ENCODE measurements around the gene MRGPRF. TPM values are rescaled to one million over a fixed set of nuclear protein-coding genes. Genes with fewer than 3 reads are reported as not detected.

MRGPRF gene
- total and polyA plus RNA-seq, 11 donors = 1.6 to 13.1 (median 3.5) TPM

- Histone ChIP-seq H3K4me3 (peak overlapping the region; percentile 4 to 65 (median 49)), H3K27ac (peak overlapping the region; percentile 36 to 93 (median 78)), H3K9me3 (no peaks in the 10 kb centered on the region), H3K27me3 (peaks cover 0 to 43% (median 4%) of the 10 kb centered on the region in 9 donors), H3K4me1 (peaks cover 0 to 58% (median 32%) of the 10 kb centered on the region in 12 donors), H3K36me3 (peaks cover 0 to 2% (median 0%) of the 10 kb centered on the region in 9 donors)
- TF ChIP-seq CTCF (IDR thresholded peaks at IDR 0.05) (no peak), POLR2A (IDR thresholded peaks at IDR 0.05) (no peak)
- ATAC-seq = no peak
- peak in 1 of 5 donors; percentile 60 for DNase-seq
- intact Hi-C loops (cut with DNase I) = loop anchor here in 2 of 10 donors (5.0 kb wide), 2 partner anchors 75 to 120 kb away; no protein-coding TSS in a partner anchor
- WGBS, 4 donors = 62 to 70% (median 65%) methylated on average over 17 to 21 of the region's 21 CpGs
Observed at GRCh38 chr11:69012092-69013008, 696 bp downstream of the MRGPRF start.

DNA sequence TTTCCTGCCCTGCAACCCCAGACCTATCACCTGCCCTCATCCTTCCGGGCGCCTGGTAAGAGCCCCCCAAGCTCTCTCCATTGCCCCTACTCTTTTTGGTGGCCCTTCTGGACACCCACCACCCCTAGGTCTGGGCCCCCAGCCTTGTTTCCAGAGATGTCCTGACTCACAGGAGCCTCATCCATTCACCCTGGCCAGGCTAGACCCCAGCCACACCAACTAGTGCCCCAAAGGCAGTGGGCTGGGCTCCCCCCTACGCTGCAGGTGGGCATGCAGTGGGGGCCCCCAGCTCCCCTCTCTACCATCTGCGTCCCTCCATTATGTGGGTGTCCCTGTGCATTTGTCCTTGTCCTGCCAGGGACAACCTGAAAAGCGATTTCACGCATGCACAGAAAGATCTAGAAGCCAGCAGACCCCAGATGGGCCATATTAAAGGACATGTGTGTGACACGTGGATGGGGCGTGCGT lies 1.4 kb downstream of the MRGPRF start:
- H3K4me1 ChIP-seq = peaks cover 0 to 58% (median 32%) of the 10 kb centered on the region in 12 donors

GRCh38 chr11:69010964-69011623 lies 2.0 kb downstream of the MRGPRF start:
- DNase-seq = peak; percentile 67 to 86 (median 79)
- peak overlapping the region in 10 of 12 donors; percentile 23 to 93 (median 72) for H3K27ac ChIP-seq
- H3K4me3 ChIP-seq = peak overlapping the region in 11 of 12 donors; percentile 24 to 65 (median 49)
- no peaks in the 10 kb centered on the region for H3K9me3 ChIP-seq
- H3K36me3 ChIP-seq = peaks cover 0 to 4% (median 0%) of the 10 kb centered on the region in 9 donors
- peaks cover 0 to 58% (median 32%) of the 10 kb centered on the region in 12 donors for H3K4me1 ChIP-seq
- H3K27me3 ChIP-seq = peaks cover 0 to 43% (median 4%) of the 10 kb centered on the region in 9 donors
- WGBS, 4 donors = 14 to 41% (median 16%) methylated on average over 16 to 43 of the region's 43 CpGs
- ATAC-seq = peak in 3 of 4 donors; percentile 61 to 67 (median 64)
- TF ChIP-seq POLR2A (IDR thresholded peaks at IDR 0.05) (peak in 1 of 2 donors; percentile 29), CTCF (IDR thresholded peaks at IDR 0.05) (no peak)
- intact Hi-C loops (cut with DNase I) = loop anchor here in 2 of 10 donors (5.0 kb wide), 2 partner anchors 76 to 119 kb away; no protein-coding TSS in a partner anchor

More for the DNA sequence above, 1.4 kb downstream of the MRGPRF start:
- DNase-seq = no peak
- ATAC-seq = no peak
- peak overlapping the region in 8 of 12 donors; percentile 74 to 93 (median 78) for H3K27ac ChIP-seq
- peaks cover 0 to 4% (median 0%) of the 10 kb centered on the region in 9 donors for H3K36me3 ChIP-seq
- H3K27me3 ChIP-seq = peaks cover 0 to 43% (median 4%) of the 10 kb centered on the region in 9 donors
- intact Hi-C loops (cut with DNase I) = loop anchor here in 2 of 10 donors (5.0 kb wide), 2 partner anchors 76 to 119 kb away; no protein-coding TSS in a partner anchor
- H3K9me3 ChIP-seq = no peaks in the 10 kb centered on the region
- no peak for TF ChIP-seq CTCF (IDR thresholded peaks at IDR 0.05)
- TF ChIP-seq POLR2A (IDR thresholded peaks at IDR 0.05) = no peak
- 81 to 92% (median 81%) methylated on average over 8 to 9 of the region's 9 CpGs for WGBS, 4 donors
- peak overlapping the region in 11 of 12 donors; percentile 24 to 65 (median 49) for H3K4me3 ChIP-seq
